K562 (cell line): ENCODE data around the gene FRMPD2. TPM values are rescaled to one million over a fixed set of nuclear protein-coding genes. Genes with fewer than 3 reads are reported as not detected.

Experiments
- CTBP1 ChIP-seq: fragments of 450-650 bp; IDR thresholded peaks from 2 replicates; pipeline ENCODE4 v1.6.1; 2016; ENCODE audit warnings: borderline replicate concordance
- FOXJ3 ChIP-seq: sonication (generic); formaldehyde crosslinking; IDR thresholded peaks from 2 replicates; pipeline ENCODE4 v1.4.0; 2020; ENCODE audit warnings: mild to moderate bottlenecking, missing genetic modification reagents
- ILF3 ChIP-seq: fragments of 450-650 bp; IDR thresholded peaks from 2 replicates; pipeline ENCODE4 v1.6.1; 2018; ENCODE audit warnings: antibody characterized with exemption, mild to moderate bottlenecking, moderate library complexity, borderline replicate concordance
- PCBP2 ChIP-seq: fragments of 200-400 bp; formaldehyde crosslinking; IDR thresholded peaks from 2 replicates; pipeline ENCODE4 v1.6.1; 2018; ENCODE audit warnings: low read length, low read depth, mild to moderate bottlenecking, moderate library complexity; ENCODE audit not compliant: poor library complexity, severe bottlenecking
- PHF21A ChIP-seq: fragments of 450-650 bp; IDR thresholded peaks from 2 replicates; pipeline ENCODE4 v1.6.1; 2017; ENCODE audit warnings: low read depth, borderline replicate concordance
- RBM34 ChIP-seq: fragments of 200-400 bp; formaldehyde crosslinking; IDR thresholded peaks from 2 replicates; pipeline ENCODE4 v1.6.1; 2018; ENCODE audit warnings: low read length, borderline replicate concordance; ENCODE audit not compliant: insufficient read depth
- SMARCC2 ChIP-seq: fragments of 450-650 bp; IDR thresholded peaks from 2 replicates; pipeline ENCODE4 v1.6.1; 2017; ENCODE audit warnings: antibody characterized with exemption, moderate library complexity, mild to moderate bottlenecking, low read depth
- TCFL5 ChIP-seq: fragments of 250-450 bp; sonication (Bioruptor Pico); conservative IDR thresholded peaks from 2 replicates; pipeline ENCODE4 v1.6.1; 2021; ENCODE audit warnings: mild to moderate bottlenecking, moderate library complexity, matching md5 sums
- ZBTB11 ChIP-seq, 3 experiments: fragments of 200-800 bp in 1 of 3; fragments of 250-450 bp in 1 of 3; fragments of 450-650 bp in 1 of 3; sonication (Bioruptor Pico) in 1 of 3; sonication (Bioruptor generic) in 1 of 3; formaldehyde crosslinking in 1 of 3; IDR thresholded peaks; 2 replicates each; pipeline versions ENCODE4 v1.6.1 to v1.8.0; 2016 to 2022; ENCODE audit warnings: mild to moderate bottlenecking in 2 of 3, missing genetic modification characterization in 2 of 3, missing compliant biosample characterization in 1 of 3, moderate library complexity in 1 of 3
- ZBTB40 ChIP-seq, 2 experiments: fragments of 450-650 bp in 1 of 2; sonication (generic) in 1 of 2; formaldehyde crosslinking in 1 of 2; IDR thresholded peaks; 2 replicates each; pipeline versions ENCODE4 v1.7.1 to v1.9.0; 2016 to 2022; ENCODE audit warnings: inconsistent platforms in 1 of 2, mild to moderate bottlenecking in 1 of 2, missing genetic modification reagents in 1 of 2
- ZNF133 ChIP-seq: fragments of 250-450 bp; sonication (Bioruptor Pico); IDR thresholded peaks from 2 replicates; pipeline ENCODE4 v1.4.0; 2020; ENCODE audit warnings: mild to moderate bottlenecking
- ZNF561 ChIP-seq: fragments of 450-650 bp; formaldehyde crosslinking; conservative IDR thresholded peaks from 2 replicates; pipeline ENCODE4 v1.4.0; 2020; ENCODE audit warnings: mild to moderate bottlenecking, moderate library complexity
- ZNF778 ChIP-seq: fragments of 450-650 bp; formaldehyde crosslinking; IDR thresholded peaks from 2 replicates; pipeline ENCODE4 v1.4.0; 2020; ENCODE audit warnings: mild to moderate bottlenecking, moderate library complexity
- polyA plus RNA-seq, 8 experiments: library from polyadenylated mRNA; depleted of rRNA in 4 of 8; stranded (reverse) in 5 of 8; unstranded in 3 of 8; fragments of >200 nt; fragmentation: Nextera tagmentation in 2 of 8; fragmentation: Illumina TruSeq in 1 of 8; extraction: Ambion mirVana in 2 of 8; extraction: Trizol in 1 of 8; gene quantifications; 2 replicates each; pipeline versions ENCODE4 v1.2.1 to v1.2.3, GENCODE V29; 2011 to 2014; ENCODE audit warnings: inconsistent platforms in 1 of 8, missing spikeins in 1 of 8
- total RNA-seq, 7 experiments: library from RNA; depleted of rRNA in 6 of 7; stranded (reverse); fragments of >200 nt in 6 of 7; fragmentation: Illumina TruSeq in 2 of 7; extraction: Trizol in 2 of 7; gene quantifications; 2 replicates each; pipeline versions ENCODE4 v1.2.1 to v1.2.3, GENCODE V29; 2011 to 2021; ENCODE audit warnings: low replicate concordance in 1 of 7

Gene FRMPD2
- total and polyA plus RNA-seq, 9 of the 15 experiments (the other 6 are each of a cell fraction or from before 2014, with no cell fraction given): 0.12 to 0.95 (median 0.33) TPM

- TF ChIP-seq FOXJ3 (CRISPR knock-in tag): no peak
- no peak for TF ChIP-seq PCBP2
- TF ChIP-seq SMARCC2: no peak
- 0 out of 6 replicates have a peak, but pooled peaks of 1 of the 3 experiments have one; percentile 42 for TF ChIP-seq ZBTB11 (CRISPR knock-in tag; IDR thresholded peaks at IDR 0.05)
- TF ChIP-seq TCFL5 (CRISPR knock-in tag): no peak
- no peak for TF ChIP-seq ZNF561 (CRISPR knock-in tag)
- TF ChIP-seq ZNF133 (CRISPR knock-in tag): no peak
- no peak for TF ChIP-seq CTBP1
- no peak for TF ChIP-seq ILF3
- no peak for TF ChIP-seq ZNF778 (CRISPR knock-in tag)
- TF ChIP-seq RBM34: no peak
- TF ChIP-seq ZBTB40 (IDR thresholded peaks at IDR 0.05): peak; percentile 83
- no peak for TF ChIP-seq ZBTB40 (CRISPR knock-in tag; IDR thresholded peaks at IDR 0.05)
- no peak for TF ChIP-seq PHF21A
These were observed 74.7 kb downstream of the FRMPD2 start (continued) for GRCh38 chr10:48199580-48200377.
